Breast epithelium (tissue), 4 donors: ENCODE data around the gene OSTN. TPM values are rescaled to one million over a fixed set of nuclear protein-coding genes. Genes with fewer than 3 reads are reported as not detected.

Experiments used
- DNase-seq, 2 donors: peaks; one replicate each; pipeline ENCODE4 v3.0.0-alpha.2; 2019; ENCODE audit warnings: low spot score in 2 of 2
- H3K27ac ChIP-seq, 2 donors: fragments of 200-600 bp; sonication (generic) in 1 of 2; one replicate each; pipeline ENCODE4 v1.5.1; 2016 to 2019; ENCODE audit warnings: mild to moderate bottlenecking in 1 of 2
- H3K27me3 ChIP-seq, 2 donors: fragments of 200-600 bp; sonication (generic) in 1 of 2; one replicate each; pipeline versions ENCODE4 v1.5.1 to v1.6.0; 2017 to 2019; ENCODE audit warnings: control low read depth in 1 of 2, mild to moderate bottlenecking in 1 of 2
- H3K36me3 ChIP-seq: fragments of 200-600 bp; one replicate; pipeline ENCODE4 v1.5.1; 2019
- H3K4me1 ChIP-seq, 2 donors: fragments of 200-600 bp; sonication (generic); one replicate each; pipeline ENCODE4 v1.5.1; 2016 to 2019; ENCODE audit warnings: control low read depth in 1 of 2
- H3K4me3 ChIP-seq, 3 donors: fragments of 200-600 bp; sonication (generic); 1 replicate in 2 of 3; 2 replicates in 1 of 3; pipeline ENCODE4 v1.5.1; 2016 to 2019; ENCODE audit warnings: mild to moderate bottlenecking in 3 of 3, moderate library complexity in 2 of 3
- H3K9me3 ChIP-seq, 2 donors: fragments of 200-600 bp; sonication (generic) in 1 of 2; one replicate each; pipeline ENCODE4 v1.5.1; 2016 to 2019; ENCODE audit warnings: control low read depth in 1 of 2
- POLR2A ChIP-seq: fragments of 450-650 bp; IDR thresholded peaks from one replicate; pipeline ENCODE4 v1.6.1; 2016; ENCODE audit warnings: antibody characterized with exemption, mild to moderate bottlenecking, moderate library complexity
- POLR2AphosphoS5 ChIP-seq, 3 donors: sonication (generic); formaldehyde crosslinking; IDR thresholded peaks; one replicate each; pipeline ENCODE4 v1.6.1; 2017; ENCODE audit warnings: antibody characterized with exemption in 3 of 3
- intact Hi-C: fragments of 100-400 bp; cut with DNase I; formaldehyde crosslinking; loops from one replicate; pipeline ENCODE4 v1.15.1; 2023; ENCODE audit warnings: low total_unique reads
- total RNA-seq, 3 donors: library from RNA; depleted of rRNA; stranded (reverse); fragments of >200 nt; gene quantifications; one replicate each; pipeline ENCODE4 v1.1.0, GENCODE V29; 2016
- TF ChIP-seq, protein P1 (sequence below), 3 donors: fragments of 450-650 bp; IDR thresholded peaks; one replicate each; pipeline ENCODE4 v1.5.1; 2016 to 2017; ENCODE audit warnings: antibody characterized with exemption in 3 of 3, mild to moderate bottlenecking in 3 of 3, moderate library complexity in 3 of 3

Gene OSTN
- total RNA-seq, 3 donors from 2014 or later: 2.5 TPM; not detected in 2

DNA sequence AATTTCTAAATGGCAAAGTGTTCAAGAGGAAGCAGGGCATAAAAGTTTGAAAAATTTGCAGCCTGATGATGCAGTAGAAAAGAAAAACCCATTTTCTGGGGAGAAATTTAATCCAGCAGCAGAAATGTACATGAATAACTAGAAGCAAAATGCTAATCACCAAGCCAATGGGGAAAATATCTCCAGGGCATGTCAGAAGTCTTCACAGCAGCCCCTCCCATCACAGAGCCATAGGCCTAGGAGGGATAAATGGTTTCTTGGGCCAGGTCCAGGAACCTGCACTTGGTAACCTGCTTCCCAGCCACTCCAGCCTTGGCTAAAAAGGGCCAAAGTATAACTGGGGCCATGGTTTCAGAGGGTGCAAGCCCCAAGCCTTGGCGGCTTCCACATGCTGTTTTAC lies 22.6 kb downstream of the OSTN start:
- H3K4me3 ChIP-seq: no peak overlapping the region
- no peak for TF ChIP-seq POLR2AphosphoS5 (IDR thresholded peaks at IDR 0.05)
- TF ChIP-seq, protein P1, sequence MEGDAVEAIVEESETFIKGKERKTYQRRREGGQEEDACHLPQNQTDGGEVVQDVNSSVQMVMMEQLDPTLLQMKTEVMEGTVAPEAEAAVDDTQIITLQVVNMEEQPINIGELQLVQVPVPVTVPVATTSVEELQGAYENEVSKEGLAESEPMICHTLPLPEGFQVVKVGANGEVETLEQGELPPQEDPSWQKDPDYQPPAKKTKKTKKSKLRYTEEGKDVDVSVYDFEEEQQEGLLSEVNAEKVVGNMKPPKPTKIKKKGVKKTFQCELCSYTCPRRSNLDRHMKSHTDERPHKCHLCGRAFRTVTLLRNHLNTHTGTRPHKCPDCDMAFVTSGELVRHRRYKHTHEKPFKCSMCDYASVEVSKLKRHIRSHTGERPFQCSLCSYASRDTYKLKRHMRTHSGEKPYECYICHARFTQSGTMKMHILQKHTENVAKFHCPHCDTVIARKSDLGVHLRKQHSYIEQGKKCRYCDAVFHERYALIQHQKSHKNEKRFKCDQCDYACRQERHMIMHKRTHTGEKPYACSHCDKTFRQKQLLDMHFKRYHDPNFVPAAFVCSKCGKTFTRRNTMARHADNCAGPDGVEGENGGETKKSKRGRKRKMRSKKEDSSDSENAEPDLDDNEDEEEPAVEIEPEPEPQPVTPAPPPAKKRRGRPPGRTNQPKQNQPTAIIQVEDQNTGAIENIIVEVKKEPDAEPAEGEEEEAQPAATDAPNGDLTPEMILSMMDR (IDR thresholded peaks at IDR 0.05): no peak
- no peak for TF ChIP-seq POLR2A
- no peaks in the 10 kb centered on the region for H3K9me3 ChIP-seq
- DNase-seq: no peak
- no peaks in the 10 kb centered on the region for H3K27me3 ChIP-seq
- H3K36me3 ChIP-seq: no peaks in the 10 kb centered on the region
- intact Hi-C loops: no loop called here
- H3K4me1 ChIP-seq: no peaks in the 10 kb centered on the region
- no peak overlapping the region for H3K27ac ChIP-seq

DNA sequence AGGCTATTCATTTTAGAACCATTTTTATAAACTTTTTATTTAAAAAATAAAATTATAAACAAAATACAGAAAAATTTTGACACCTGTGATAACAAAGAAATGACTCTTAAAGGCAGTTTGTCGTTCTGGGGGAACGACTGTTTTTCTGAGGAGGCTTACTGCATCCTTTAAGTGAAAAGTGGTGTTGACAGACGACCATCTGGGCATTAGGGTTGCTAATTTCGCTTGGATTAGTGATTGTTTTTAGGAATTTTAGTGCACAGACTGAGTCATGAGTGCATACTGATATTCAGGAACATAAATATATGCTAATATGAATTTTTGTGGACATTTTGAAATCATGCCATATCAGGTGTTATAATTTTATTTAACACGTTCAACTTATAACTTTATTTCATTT lies 28.5 kb downstream of the OSTN start:
- no peaks in the 10 kb centered on the region for H3K4me1 ChIP-seq
- no peaks in the 10 kb centered on the region for H3K36me3 ChIP-seq
- TF ChIP-seq POLR2AphosphoS5 (IDR thresholded peaks at IDR 0.05) (no peak), POLR2A (no peak)
- TF ChIP-seq, protein P1 (IDR thresholded peaks at IDR 0.05): no peak
- no peaks in the 10 kb centered on the region for H3K27me3 ChIP-seq
- DNase-seq: no peak
- H3K27ac ChIP-seq: no peak overlapping the region
- intact Hi-C loops: no loop called here
- no peak overlapping the region for H3K4me3 ChIP-seq
- H3K9me3 ChIP-seq: no peaks in the 10 kb centered on the region

- no peak overlapping the region for H3K27ac ChIP-seq
- intact Hi-C loops: no loop called here
Measured at GRCh38 chr3:191234216-191234615, 35.2 kb downstream of the OSTN start.

GRCh38 chr3:191235331-191236314 lies 36.6 kb downstream of the OSTN start:
- TF ChIP-seq POLR2AphosphoS5 (IDR thresholded peaks at IDR 0.05) (no peak), POLR2A (no peak)
- TF ChIP-seq, protein P1 (IDR thresholded peaks at IDR 0.05): no peak
- no peaks in the 10 kb centered on the region for H3K9me3 ChIP-seq
- DNase-seq: no peak
- no peak overlapping the region for H3K27ac ChIP-seq
- H3K36me3 ChIP-seq: no peaks in the 10 kb centered on the region
- intact Hi-C loops: no loop called here
- H3K27me3 ChIP-seq: no peaks in the 10 kb centered on the region
- H3K4me3 ChIP-seq: no peak overlapping the region
- H3K4me1 ChIP-seq: no peaks in the 10 kb centered on the region

More at GRCh38 chr3:191234216-191234615, 35.2 kb downstream of the OSTN start:
- Histone ChIP-seq H3K27me3 (no peaks in the 10 kb centered on the region), H3K4me1 (no peaks in the 10 kb centered on the region), H3K36me3 (no peaks in the 10 kb centered on the region), H3K9me3 (no peaks in the 10 kb centered on the region), H3K4me3 (no peak overlapping the region)
- TF ChIP-seq, protein P1 (IDR thresholded peaks at IDR 0.05): no peak
- TF ChIP-seq POLR2A: no peak
- DNase-seq: no peak

- Histone ChIP-seq H3K27me3 (no peaks in the 10 kb centered on the region), H3K27ac (no peak overlapping the region), H3K36me3 (no peaks in the 10 kb centered on the region), H3K4me3 (no peak overlapping the region), H3K9me3 (no peaks in the 10 kb centered on the region), H3K4me1 (no peaks in the 10 kb centered on the region)
- no peak for DNase-seq
- no peak for TF ChIP-seq POLR2AphosphoS5 (IDR thresholded peaks at IDR 0.05)
- TF ChIP-seq POLR2A: no peak
- TF ChIP-seq, protein P1 (IDR thresholded peaks at IDR 0.05): no peak
- intact Hi-C loops: no loop called here
Measured at GRCh38 chr3:191236646-191237045, 37.6 kb downstream of the OSTN start.
